KG1 (cell line): ENCODE results near the gene C2orf66.

Source experiments
- DNase-seq: peaks from one replicate; lab custom pipeline; 2025; lab: John Stamatoyannopoulos, UW

The C2orf66 gene

GRCh38 chr2:196759378-196759706, 49.8 kb downstream of the C2orf66 start:
- no peak for DNase-seq

- DNase-seq, result no peak
Observed at GRCh38 chr2:196758474-196759377, 50.4 kb downstream of the C2orf66 start.
